Aorta (tissue), 5 donors: ENCODE measurements around the gene LAIR2. TPM values are rescaled to one million over a fixed set of nuclear protein-coding genes. Genes with fewer than 3 reads are reported as not detected.
"Not testable (repeated sequence)": the region's sequence is repeated elsewhere in the genome, so short reads cannot be mapped to it uniquely, and the experiment has no call there.

Source experiments
- ATAC-seq: fragments of 200-7000 bp; cut with Tn5 transposase; one replicate; pipeline ENCODE4 v1.9.1; 2022; ENCODE audit warnings: moderate library complexity; ENCODE audit not compliant: low FRiP score
- DNase-seq, 2 donors: peaks; one replicate each; pipeline ENCODE4 v3.0.0-alpha.2; 2020
- H3K27ac ChIP-seq, 2 donors: one replicate each; pipeline ENCODE4 v1.5.1; 2013; ENCODE audit warnings: low read length in 2 of 2, mild to moderate bottlenecking in 2 of 2, moderate library complexity in 2 of 2, control low read depth in 1 of 2, inconsistent platforms in 1 of 2, low read depth in 1 of 2
- H3K27me3 ChIP-seq, 2 donors: one replicate each; pipeline ENCODE4 v1.6.1; 2013; ENCODE audit warnings: control low read depth in 1 of 2, low read length in 1 of 2, mild to moderate bottlenecking in 1 of 2, moderate library complexity in 1 of 2; ENCODE audit not compliant: insufficient read depth in 2 of 2, control insufficient read depth in 1 of 2
- H3K36me3 ChIP-seq, 2 donors: one replicate each; pipeline ENCODE4 v1.6.1; 2013; ENCODE audit warnings: control low read depth in 1 of 2, low read length in 1 of 2, mild to moderate bottlenecking in 1 of 2; ENCODE audit not compliant: insufficient read depth in 2 of 2, control insufficient read depth in 1 of 2
- H3K4me1 ChIP-seq, 2 donors: one replicate each; pipeline ENCODE4 v1.6.1; 2013; ENCODE audit warnings: low read length in 2 of 2, control low read depth in 1 of 2, mild to moderate bottlenecking in 1 of 2, moderate library complexity in 1 of 2; ENCODE audit not compliant: insufficient read depth in 2 of 2, control insufficient read depth in 1 of 2
- H3K4me3 ChIP-seq, 2 donors: one replicate each; pipeline ENCODE4 v1.5.1; 2013; ENCODE audit warnings: low read length in 2 of 2, control low read depth in 1 of 2, mild to moderate bottlenecking in 1 of 2
- H3K9me3 ChIP-seq: one replicate; pipeline ENCODE4 v1.6.1; 2013; ENCODE audit warnings: mild to moderate bottlenecking, low read length; ENCODE audit not compliant: control insufficient read depth
- WGBS, 2 donors: extraction: QIAGEN DNeasy Blood & Tissue Kit; methylation state at CpG; one replicate each; pipeline ENCODE4 v1.1.7; 2013; 5-methylcytosine and 5-hydroxymethylcytosine counted together
- intact Hi-C, 2 donors: fragments of 100-400 bp; cut with DNase I; formaldehyde crosslinking; loops; one replicate each; pipeline versions ENCODE4 v1.14.2 to v1.15.0; 2022
- polyA plus RNA-seq, 2 donors: library from polyadenylated mRNA; stranded (reverse); fragments of 200-250 nt; gene quantifications; one replicate each; pipeline ENCODE4 v1.2.3, GENCODE V29; 2013
- total RNA-seq, 2 donors: library from RNA; stranded (reverse); fragmentation: NEBNext Ultra II Directional; extraction: Animal tissue kit (Norgen Biotek cat#: 25700); gene quantifications; one replicate each; pipeline ENCODE4 v1.2.1, GENCODE V29; 2021
- donor health status: healthy with polysubstance abuse.
- donor health status: Bipolar disorder and iron deficiency.
- donor health status: DM: no; HTN: no; CAD: no.
- donor health status: DM: no; HTN: no; CAD: no.
- donor health status: DM: yes; HTN: yes; CAD: no.

Gene LAIR2
- total and polyA plus RNA-seq, 4 donors, result 0.52 to 2.4 TPM; not detected in 2

DNA sequence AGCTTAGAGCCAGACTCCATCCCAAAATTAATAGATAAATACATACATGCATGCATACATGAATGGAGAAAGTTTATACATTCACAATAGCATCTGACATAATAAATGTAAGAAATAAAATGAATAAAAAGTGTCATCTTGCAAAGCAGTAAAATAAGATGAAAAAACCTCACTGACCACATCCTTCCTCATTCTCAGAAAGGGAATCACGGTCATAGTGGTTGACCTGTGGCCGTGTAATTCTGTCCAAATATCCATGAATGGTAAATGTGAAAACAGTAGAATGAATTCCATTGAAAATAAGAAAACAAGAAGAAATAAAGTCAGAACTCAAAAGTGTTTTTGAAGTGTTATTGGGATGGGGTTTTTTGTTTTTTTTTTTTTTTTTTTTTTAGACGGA is 19.7 kb upstream of the LAIR2 start:
- Histone ChIP-seq H3K4me1 (no peaks in the 10 kb centered on the region), H3K36me3 (no peaks in the 10 kb centered on the region), H3K9me3 (no peaks in the 10 kb centered on the region), H3K27me3 (peaks cover 0 to 3% of the 10 kb centered on the region in 2 donors), H3K27ac (no peak overlapping the region), H3K4me3 (no peak overlapping the region)
- ATAC-seq, result no peak
- intact Hi-C loops, result loop anchor here in 1 of 2 donors (5.0 kb wide), 1 partner anchor 189 kb away; no protein-coding TSS in a partner anchor
- no peak for DNase-seq
- WGBS, 2 donors, result 63 to 74% methylated on average over 3 of the region's 3 CpGs

DNA sequence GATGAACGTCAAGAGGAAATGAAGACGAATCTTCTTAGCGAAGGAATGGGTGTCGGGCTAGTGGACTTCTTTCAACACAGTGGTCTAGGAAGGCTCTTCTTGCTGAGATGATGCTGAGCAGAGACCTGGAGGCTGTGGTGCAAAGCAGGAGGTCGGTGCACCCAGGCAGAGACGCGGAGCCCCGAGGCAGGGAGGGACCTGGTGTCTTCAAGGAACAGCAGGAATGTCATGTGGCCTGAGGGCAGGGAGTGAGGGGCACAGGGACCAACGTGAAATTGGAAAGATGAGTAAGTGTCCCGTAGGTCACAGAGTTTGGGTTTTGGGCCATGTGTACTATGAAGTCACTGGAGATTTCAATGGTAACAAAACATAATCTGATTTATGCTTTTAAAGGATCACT is 18.2 kb upstream of the LAIR2 start:
- H3K9me3 ChIP-seq, result no peaks in the 10 kb centered on the region
- intact Hi-C loops, result loop anchor here in 1 of 2 donors (5.0 kb wide), 1 partner anchor 188 kb away; no protein-coding TSS in a partner anchor
- no peak overlapping the region for H3K27ac ChIP-seq
- DNase-seq, result peak in 1 of 2 donors; percentile 53
- WGBS, 2 donors, result 71 to 75% methylated on average over 10 of the region's 10 CpGs
- ATAC-seq, result no peak
- no peaks in the 10 kb centered on the region for H3K4me1 ChIP-seq
- H3K27me3 ChIP-seq, result peaks cover 0 to 3% of the 10 kb centered on the region in 2 donors
- no peak overlapping the region for H3K4me3 ChIP-seq
- no peaks in the 10 kb centered on the region for H3K36me3 ChIP-seq

GRCh38 chr19:54485851-54486250 is 16.8 kb upstream of the LAIR2 start:
- WGBS, 2 donors, result 6 to 57% methylated on average over 2 to 5 of the region's 5 CpGs
- intact Hi-C loops, result no loop called here
- Histone ChIP-seq H3K4me1 (no peaks in the 10 kb centered on the region), H3K27me3 (peaks cover 0 to 3% of the 10 kb centered on the region in 2 donors), H3K4me3 (no peak overlapping the region), H3K9me3 (no peaks in the 10 kb centered on the region), H3K36me3 (no peaks in the 10 kb centered on the region), H3K27ac (no peak overlapping the region)
- ATAC-seq, result no peak
- DNase-seq, result no peak

- WGBS, 2 donors, result 64 to 66% methylated on average over 7 of the region's 7 CpGs
- H3K9me3 ChIP-seq, result no peaks in the 10 kb centered on the region
- intact Hi-C loops, result no loop called here
- H3K27ac ChIP-seq, result no peak overlapping the region
- no peak overlapping the region for H3K4me3 ChIP-seq
- H3K36me3 ChIP-seq, result no peaks in the 10 kb centered on the region
- peaks cover 0 to 1% of the 10 kb centered on the region in 2 donors for H3K27me3 ChIP-seq
- no peaks in the 10 kb centered on the region for H3K4me1 ChIP-seq
- ATAC-seq (no peak), DNase-seq (no peak)
Measured at GRCh38 chr19:54489341-54489740, 13.3 kb upstream of the LAIR2 start.

GRCh38 chr19:54489766-54490165 is 12.9 kb upstream of the LAIR2 start:
- Histone ChIP-seq H3K36me3 (no peaks in the 10 kb centered on the region), H3K27ac (no peak overlapping the region), H3K4me1 (no peaks in the 10 kb centered on the region), H3K27me3 (no peaks in the 10 kb centered on the region), H3K9me3 (no peaks in the 10 kb centered on the region), H3K4me3 (no peak overlapping the region)
- no peak for DNase-seq
- no peak for ATAC-seq
- intact Hi-C loops, result no loop called here
- 67 to 71% methylated on average over 9 of the region's 9 CpGs for WGBS, 2 donors

DNA sequence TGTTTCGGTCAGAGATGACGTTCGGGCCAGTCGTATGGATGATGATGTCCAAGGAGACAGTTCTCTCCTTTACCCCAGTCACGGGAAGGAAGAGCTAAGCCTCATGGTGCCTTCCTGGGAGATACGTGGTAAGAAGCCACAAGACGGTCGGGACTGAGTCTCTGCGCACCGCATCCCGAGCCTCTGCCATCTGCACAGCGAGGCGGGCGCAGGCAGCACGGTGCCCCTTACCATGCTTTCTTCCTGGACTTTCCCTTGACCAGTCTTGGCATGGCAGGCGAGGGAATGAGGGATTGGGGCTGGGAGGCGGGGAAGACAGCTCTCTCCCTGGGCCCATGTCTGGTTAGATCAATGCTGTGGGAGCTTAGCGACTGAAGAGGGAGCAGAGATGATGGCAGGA is 10.1 kb upstream of the LAIR2 start:
- H3K4me1 ChIP-seq, result no peaks in the 10 kb centered on the region
- no peak overlapping the region for H3K4me3 ChIP-seq
- H3K27me3 ChIP-seq, result no peaks in the 10 kb centered on the region
- intact Hi-C loops, result no loop called here
- H3K36me3 ChIP-seq, result no peaks in the 10 kb centered on the region
- no peak for DNase-seq
- no peaks in the 10 kb centered on the region for H3K9me3 ChIP-seq
- ATAC-seq, result no peak
- 84 to 86% methylated on average over 16 to 18 of the region's 18 CpGs for WGBS, 2 donors
- no peak overlapping the region for H3K27ac ChIP-seq

DNA sequence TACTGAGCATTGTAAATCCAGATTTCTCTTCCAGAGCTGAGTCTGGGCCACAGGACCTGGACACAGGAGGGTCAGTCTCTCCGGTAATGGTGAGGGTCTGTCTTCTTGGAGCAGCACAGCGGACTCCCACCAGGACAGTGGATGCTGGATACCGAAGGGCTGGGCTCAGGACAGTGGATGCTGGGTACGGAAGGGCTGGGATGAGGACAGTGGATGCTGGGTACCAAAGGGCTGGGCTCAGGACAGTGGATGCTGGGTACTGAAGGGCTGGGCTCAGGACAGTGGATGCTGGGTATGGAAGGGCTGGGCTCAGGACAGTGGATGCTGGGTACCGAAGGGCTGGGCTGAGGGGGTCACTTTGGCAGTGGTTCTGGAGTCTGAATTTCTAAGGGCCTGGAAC is 9.6 kb upstream of the LAIR2 start:
- H3K4me1 ChIP-seq, intact Hi-C loops, ATAC-seq, DNase-seq, H3K27ac ChIP-seq, H3K36me3 ChIP-seq, H3K4me3 ChIP-seq, H3K9me3 ChIP-seq, H3K27me3 ChIP-seq: not testable (repeated sequence)
- WGBS, 2 donors, result 77 to 81% methylated on average over 5 of the region's 5 CpGs

DNA sequence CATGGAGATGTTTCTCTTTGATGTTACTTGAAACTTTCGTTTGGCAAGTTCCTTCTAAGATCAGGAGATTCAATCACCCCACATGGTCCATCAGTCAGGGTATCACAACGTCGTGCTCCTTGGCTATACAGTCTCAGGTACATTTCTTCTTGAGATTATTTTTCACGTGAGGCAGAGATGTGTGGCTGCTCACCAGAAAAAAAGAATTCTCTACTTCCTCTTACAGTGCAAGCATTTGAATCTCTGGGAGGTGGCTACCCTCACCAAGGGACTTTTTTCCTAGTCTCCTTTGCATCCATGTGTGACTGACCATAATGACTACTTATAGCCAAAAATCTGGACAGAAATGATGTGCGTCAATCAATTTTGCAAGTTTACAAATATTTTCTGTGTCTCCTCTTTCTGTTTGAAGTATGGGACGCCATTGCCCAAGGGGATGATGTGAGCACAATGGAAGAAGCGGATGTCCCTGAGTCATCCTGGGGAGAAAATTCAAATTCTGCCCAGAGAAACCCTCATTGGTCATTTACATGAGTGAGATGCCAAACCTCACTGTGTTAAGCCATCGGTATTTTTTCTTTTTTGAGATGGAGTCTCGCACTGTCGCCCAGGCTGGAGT is 8.6 kb upstream of the LAIR2 start:
- intact Hi-C loops, result no loop called here
- WGBS, 2 donors, result 74 to 75% methylated on average over 10 of the region's 10 CpGs

DNA sequence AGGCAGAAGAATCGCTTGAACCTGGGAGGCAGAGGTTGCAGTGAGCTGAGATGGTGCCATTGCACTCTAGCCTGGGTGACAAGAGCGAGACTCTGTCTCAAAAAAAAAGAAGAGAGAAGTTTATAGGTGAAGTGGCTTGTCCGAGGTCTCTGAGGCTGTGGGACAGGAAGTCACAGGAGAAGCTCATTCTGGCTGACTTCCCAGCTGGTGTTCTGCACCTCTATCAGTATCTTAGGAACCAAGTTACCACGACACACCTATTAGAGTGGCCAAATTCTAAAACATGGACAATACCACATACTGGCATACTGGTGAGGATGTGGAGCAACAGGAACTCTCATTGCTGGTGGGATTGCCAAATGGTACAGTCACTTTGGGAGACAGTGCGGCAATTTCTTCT is 7.3 kb upstream of the LAIR2 start:
- ATAC-seq, H3K4me3 ChIP-seq, DNase-seq, H3K4me1 ChIP-seq, H3K27ac ChIP-seq, intact Hi-C loops, H3K9me3 ChIP-seq, H3K36me3 ChIP-seq, H3K27me3 ChIP-seq: not testable (repeated sequence)
- WGBS, 2 donors, result 75 to 83% methylated on average over 5 of the region's 5 CpGs

More for the DNA sequence above, 8.6 kb upstream of the LAIR2 start:
- no peaks in the 10 kb centered on the region for H3K27me3 ChIP-seq
- no peak overlapping the region for H3K27ac ChIP-seq
- ATAC-seq (no peak), DNase-seq (no peak)
- no peaks in the 10 kb centered on the region for H3K36me3 ChIP-seq
- no peaks in the 10 kb centered on the region for H3K4me1 ChIP-seq
- H3K4me3 ChIP-seq, result no peak overlapping the region
- H3K9me3 ChIP-seq, result no peaks in the 10 kb centered on the region
